ENCODE results near the gene RBKS. TPM values are rescaled to one million over a fixed set of nuclear protein-coding genes. Genes with fewer than 3 reads are reported as not detected.

RBKS gene
- polyA plus RNA-seq, 1 donor (not counting 4 experiments of a cell fraction or from before 2014, with no cell fraction given) = 1.9 TPM

DNA sequence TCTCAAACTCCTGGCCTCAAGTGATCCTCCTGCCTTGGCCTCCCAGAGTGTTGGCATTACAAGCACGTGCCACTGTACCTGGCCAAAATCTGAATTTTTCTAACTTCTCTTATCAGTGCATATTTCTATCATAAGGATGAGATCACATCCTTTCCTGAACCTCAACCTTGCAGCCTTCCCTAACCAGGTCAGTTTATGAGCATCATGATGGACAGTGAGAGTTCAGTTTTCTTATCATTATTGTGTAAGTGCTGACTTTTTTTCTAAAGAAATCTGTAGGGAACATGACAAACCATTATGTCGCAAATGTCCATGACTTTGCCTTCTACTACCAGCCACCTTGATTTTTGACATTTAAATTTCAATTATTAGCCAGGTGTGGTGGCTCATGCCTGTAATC, 87.1 kb downstream of the RBKS start:
- Histone ChIP-seq H3K9ac (ENCODE audit: control insufficient read depth, extremely low read depth, insufficient read depth, low read length) (no peak overlapping the region), H3K4me1 (ENCODE audit: control insufficient read depth, extremely low read depth, insufficient read depth, low read length) (peaks cover 29% of the 10 kb centered on the region), H3K4me2 (ENCODE audit: control insufficient read depth, extremely low read depth, insufficient read depth, low read depth, low read length) (no peak overlapping the region), H3K36me3 (ENCODE audit: control insufficient read depth in 2 of 2, extremely low read depth in 1 of 2, insufficient read depth in 2 of 2, low read length in 2 of 2) (no peaks in the 10 kb centered on the region), H3K27me3 (ENCODE audit: control insufficient read depth, extremely low read depth, insufficient read depth, low read length) (no peaks in the 10 kb centered on the region), H3K79me2 (ENCODE audit: control insufficient read depth, insufficient read depth, low read length) (no peaks in the 10 kb centered on the region), H2AFZ (ENCODE audit: control insufficient read depth, low read length) (no peak overlapping the region), H3K4me3 (ENCODE audit: control insufficient read depth in 2 of 3, extremely low read depth in 1 of 3, insufficient read depth in 2 of 3, low read depth in 1 of 3, low read length in 3 of 3) (no peak overlapping the region), H4K20me1 (ENCODE audit: control insufficient read depth, extremely low read depth, insufficient read depth, low read length) (no peaks in the 10 kb centered on the region), H3K9me1 (ENCODE audit: control insufficient read depth, extremely low read depth, insufficient read depth, low read length) (no peaks in the 10 kb centered on the region), H3K9me3 (ENCODE audit: control insufficient read depth, low read depth, low read length) (no peaks in the 10 kb centered on the region), H3K27ac (ENCODE audit: control insufficient read depth, insufficient read depth, low read length) (no peak overlapping the region)
- FAIRE-seq (no peak), DNase-seq (ENCODE audit: low read depth, low spot score) (no peak)
- TF ChIP-seq EZH2 (IDR thresholded peaks at IDR 0.05; ENCODE audit: low read length) (no peak), CTCF (optimal IDR thresholded peaks at IDR 0.05 in 1 of 3, IDR thresholded peaks at IDR 0.05 in 1 of 3, conservative IDR thresholded peaks at IDR 0.05 in 1 of 3; ENCODE audit: extremely low read depth in 1 of 3, insufficient read depth in 2 of 3, low read length in 3 of 3) (no peak)
- dilution Hi-C loops (cut with MboI; ENCODE audit: extremely low pct_ligation_motif_present, low sequenced_read_pairs) = no loop called here

DNA sequence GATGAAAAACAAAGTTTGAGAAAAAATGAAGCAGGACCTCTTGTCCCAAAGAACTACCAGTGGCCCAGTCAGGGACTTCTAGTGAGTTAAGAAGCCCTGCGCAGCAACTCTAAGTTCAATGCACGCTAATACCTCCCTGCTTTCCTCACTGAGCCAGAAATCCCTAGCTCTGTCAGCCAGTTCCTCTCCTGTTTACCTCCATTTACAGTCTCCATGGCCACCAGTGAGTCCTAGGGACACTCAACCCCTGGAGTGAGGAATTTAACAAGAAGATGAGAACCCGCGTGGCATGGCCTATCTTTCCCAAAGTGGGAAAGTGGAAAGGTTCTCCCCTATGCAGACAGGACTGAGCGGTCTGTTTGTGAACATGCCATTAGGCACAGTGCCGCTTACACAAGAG, 87.6 kb downstream of the RBKS start:
- H3K9me1 ChIP-seq (ENCODE audit: control insufficient read depth, extremely low read depth, insufficient read depth, low read length) = no peaks in the 10 kb centered on the region
- FAIRE-seq = no peak

More for the DNA sequence above, 87.6 kb downstream of the RBKS start:
- no peaks in the 10 kb centered on the region for H3K36me3 ChIP-seq (ENCODE audit: control insufficient read depth in 2 of 2, extremely low read depth in 1 of 2, insufficient read depth in 2 of 2, low read length in 2 of 2)
- no peak overlapping the region for H3K9ac ChIP-seq (ENCODE audit: control insufficient read depth, extremely low read depth, insufficient read depth, low read length)
- H3K4me1 ChIP-seq (ENCODE audit: control insufficient read depth, extremely low read depth, insufficient read depth, low read length) = peaks cover 32% of the 10 kb centered on the region
- no peaks in the 10 kb centered on the region for H4K20me1 ChIP-seq (ENCODE audit: control insufficient read depth, extremely low read depth, insufficient read depth, low read length)
- no peak overlapping the region for H3K4me3 ChIP-seq (ENCODE audit: control insufficient read depth in 2 of 3, extremely low read depth in 1 of 3, insufficient read depth in 2 of 3, low read depth in 1 of 3, low read length in 3 of 3)
- no peak for TF ChIP-seq EZH2 (IDR thresholded peaks at IDR 0.05; ENCODE audit: low read length)
- TF ChIP-seq CTCF (optimal IDR thresholded peaks at IDR 0.05 in 1 of 3, IDR thresholded peaks at IDR 0.05 in 1 of 3, conservative IDR thresholded peaks at IDR 0.05 in 1 of 3; ENCODE audit: extremely low read depth in 1 of 3, insufficient read depth in 2 of 3, low read length in 3 of 3) = no peak
- no peaks in the 10 kb centered on the region for H3K79me2 ChIP-seq (ENCODE audit: control insufficient read depth, insufficient read depth, low read length)
- H3K9me3 ChIP-seq (ENCODE audit: control insufficient read depth, low read depth, low read length) = no peaks in the 10 kb centered on the region
- H3K4me2 ChIP-seq (ENCODE audit: control insufficient read depth, extremely low read depth, insufficient read depth, low read depth, low read length) = no peak overlapping the region
- no peak overlapping the region for H2AFZ ChIP-seq (ENCODE audit: control insufficient read depth, low read length)
- dilution Hi-C loops (cut with MboI; ENCODE audit: extremely low pct_ligation_motif_present, low sequenced_read_pairs) = no loop called here
- DNase-seq (ENCODE audit: low read depth, low spot score) = no peak
- no peak overlapping the region for H3K27ac ChIP-seq (ENCODE audit: control insufficient read depth, insufficient read depth, low read length)
- H3K27me3 ChIP-seq (ENCODE audit: control insufficient read depth, extremely low read depth, insufficient read depth, low read length) = no peaks in the 10 kb centered on the region

Data from keratinocyte (primary cell).